D721Med (cell line): ENCODE results near the gene TESK2.
"Not testable (repeated sequence)": the region's sequence is repeated elsewhere in the genome, so short reads cannot be mapped to it uniquely, and the experiment has no call there.

Source experiments
- DNase-seq: peaks from one replicate; pipeline ENCODE4 v3.0.0; 2011; ENCODE audit warnings: low spot score; ENCODE audit not compliant: insufficient read length
- FAIRE-seq: peaks from 2 replicates; lab custom pipeline; 2011; peaks lifted over from hg19 to GRCh38; lab: Jason Lieb, UNC
- CTCF ChIP-seq: IDR thresholded peaks from 2 replicates; pipeline ENCODE4 v1.5.1; 2012; ENCODE audit warnings: mild to moderate bottlenecking, control low read depth; ENCODE audit not compliant: insufficient read depth; ENCODE audit errors: missing control alignments

Gene TESK2

DNA sequence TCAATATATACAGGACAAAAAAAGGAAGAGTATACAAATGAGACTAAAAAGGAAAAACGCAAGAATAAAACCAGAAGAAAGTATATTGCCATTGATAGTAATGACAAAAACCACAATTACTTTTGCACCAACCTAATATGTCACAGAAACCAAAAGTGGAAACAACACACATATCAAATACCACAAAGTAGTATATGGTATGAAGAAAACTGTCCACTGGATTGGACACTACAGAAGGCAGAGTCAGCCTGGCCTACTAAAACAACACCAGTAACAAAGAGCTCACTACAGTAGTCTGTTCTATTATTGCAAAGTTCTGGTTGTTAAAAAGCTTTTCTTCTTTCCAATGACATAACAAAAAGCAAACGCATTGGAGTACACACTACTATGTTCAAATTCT lies 17.7 kb downstream of the TESK2 start:
- no peak for TF ChIP-seq CTCF
- no peak for FAIRE-seq
- DNase-seq: no peak

- DNase-seq (no peak), FAIRE-seq (no peak)
- TF ChIP-seq CTCF: no peak
Observed at GRCh38 chr1:45470306-45470798, 20.6 kb downstream of the TESK2 start.

DNA sequence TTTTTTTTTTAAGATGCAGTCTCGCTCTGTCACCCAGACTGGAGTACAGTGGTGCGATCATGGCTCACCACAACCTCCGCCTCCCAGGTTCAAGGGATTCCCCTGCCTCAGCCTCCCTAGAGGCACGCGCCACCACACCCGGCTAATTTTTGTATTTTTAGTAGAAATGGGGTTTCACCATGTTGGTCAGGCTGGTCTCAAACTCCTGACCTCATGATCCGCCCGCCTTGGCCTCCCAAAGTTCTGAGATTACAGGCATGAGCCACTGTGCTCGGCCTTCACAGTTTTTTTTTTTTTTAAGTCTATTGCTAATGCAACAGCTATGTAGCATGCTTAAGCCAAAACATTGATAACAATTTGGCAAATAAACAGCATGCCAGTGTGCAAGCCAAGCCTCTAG lies 23.6 kb downstream of the TESK2 start:
- FAIRE-seq, DNase-seq: not testable (repeated sequence)

GRCh38 chr1:45465277-45465676 lies 25.7 kb downstream of the TESK2 start:
- TF ChIP-seq CTCF: no peak
- DNase-seq: no peak
- FAIRE-seq: no peak

DNA sequence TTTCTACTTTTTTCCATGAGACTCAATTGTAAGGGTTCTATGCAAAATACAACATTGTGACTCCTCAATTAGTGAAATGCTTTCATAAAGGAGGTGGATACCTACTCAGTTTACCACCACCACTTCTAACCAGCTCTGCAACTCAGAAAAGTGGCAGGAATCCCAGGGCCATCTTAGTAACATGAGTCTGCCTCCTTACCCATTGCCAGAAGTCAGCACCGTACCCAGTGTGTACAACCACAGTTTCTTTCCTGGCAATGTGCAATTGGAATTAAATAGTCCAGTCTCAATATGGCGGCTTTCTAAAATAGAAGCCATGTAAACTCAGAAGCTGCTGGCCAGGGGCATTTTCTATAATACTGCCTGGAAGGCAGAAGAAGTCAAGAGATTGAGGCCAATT lies 32.1 kb downstream of the TESK2 start:
- no peak for TF ChIP-seq CTCF
- no peak for DNase-seq
- no peak for FAIRE-seq

DNA sequence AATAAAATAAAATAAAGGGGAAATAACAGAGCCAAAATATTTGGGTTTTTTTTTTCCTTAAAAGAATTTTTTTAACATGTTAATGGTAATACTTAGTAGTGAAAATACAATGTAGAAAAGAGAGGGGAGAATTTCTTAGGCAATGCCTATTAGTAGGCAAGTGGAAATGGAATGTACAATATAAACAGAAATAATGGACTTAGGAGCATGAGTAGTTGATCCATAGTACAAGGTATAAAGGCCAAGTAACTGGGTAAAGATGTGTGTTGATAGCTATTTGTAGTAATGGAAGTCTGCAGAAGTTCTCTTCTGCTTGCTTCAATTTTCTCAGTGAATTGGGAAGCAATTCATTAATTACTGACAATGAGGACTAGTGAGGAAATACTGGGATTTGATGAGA lies 34.4 kb downstream of the TESK2 start:
- TF ChIP-seq CTCF: no peak
- FAIRE-seq (no peak), DNase-seq (no peak)

DNA sequence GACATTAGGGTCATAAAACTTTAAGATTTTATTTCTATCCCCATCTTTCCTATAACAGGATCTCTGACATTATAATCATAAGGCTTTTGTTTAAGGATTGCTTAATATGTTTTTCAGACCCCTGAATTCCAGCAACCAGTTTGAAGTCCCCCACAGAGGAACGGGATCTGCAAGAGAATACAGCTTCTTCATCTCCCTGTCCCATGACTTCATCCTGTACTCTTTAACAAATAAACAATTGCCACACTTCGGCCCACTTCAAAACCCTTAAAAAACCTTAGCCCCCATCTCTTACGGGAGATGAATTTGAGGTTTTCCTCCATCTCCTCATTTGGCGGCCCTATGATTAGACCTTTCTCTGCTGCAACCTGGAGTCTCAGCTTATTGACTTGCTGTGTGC lies 35.8 kb downstream of the TESK2 start:
- TF ChIP-seq CTCF: no peak
- DNase-seq (no peak), FAIRE-seq (no peak)

- DNase-seq: no peak
- FAIRE-seq: no peak
- TF ChIP-seq CTCF: no peak
Observed at GRCh38 chr1:45454464-45454863, 36.5 kb downstream of the TESK2 start.
